ENCODE measurements around the gene KANSL1. TPM values are rescaled to one million over a fixed set of nuclear protein-coding genes. Genes with fewer than 3 reads are reported as not detected.
A peak's percentile ranks its signal among the peaks of the same experiment; 100 is the strongest.

Gene KANSL1
- total RNA-seq, 1 donor from 2014 or later: 61.4 TPM

- no peak for DNase-seq (ENCODE audit: low spot score)
- H3K4me3 Mint-ChIP-seq (ENCODE audit: unreplicated experiment): no peak overlapping the region
- peaks cover 3% of the 10 kb centered on the region for H3K36me3 Mint-ChIP-seq (ENCODE audit: low read depth)
- no peaks in the 10 kb centered on the region for H3K9me3 Mint-ChIP-seq (ENCODE audit: low read depth)
- no peaks in the 10 kb centered on the region for H3K27me3 Mint-ChIP-seq (ENCODE audit: low read depth)
- peak overlapping the region; percentile 82 for H3K27ac Mint-ChIP-seq (ENCODE audit: unreplicated experiment)
- no peak for TF ChIP-seq CTCF (IDR thresholded peaks at IDR 0.05)
- H3K4me1 Mint-ChIP-seq (ENCODE audit: low read depth): peaks cover 57% of the 10 kb centered on the region
These were observed 6.2 kb upstream of the KANSL1 start for GRCh38 chr17:46199379-46199778.

GRCh38 chr17:46198233-46198632, 5.0 kb upstream of the KANSL1 start:
- peak overlapping the region; percentile 82 for H3K27ac Mint-ChIP-seq (ENCODE audit: unreplicated experiment)
- H3K36me3 Mint-ChIP-seq (ENCODE audit: low read depth): peaks cover 3% of the 10 kb centered on the region
- DNase-seq (ENCODE audit: low spot score): no peak
- peaks cover 55% of the 10 kb centered on the region for H3K4me1 Mint-ChIP-seq (ENCODE audit: low read depth)
- no peak overlapping the region for H3K4me3 Mint-ChIP-seq (ENCODE audit: unreplicated experiment)
- TF ChIP-seq CTCF (IDR thresholded peaks at IDR 0.05): no peak
- H3K9me3 Mint-ChIP-seq (ENCODE audit: low read depth): no peaks in the 10 kb centered on the region
- H3K27me3 Mint-ChIP-seq (ENCODE audit: low read depth): no peaks in the 10 kb centered on the region

DNA sequence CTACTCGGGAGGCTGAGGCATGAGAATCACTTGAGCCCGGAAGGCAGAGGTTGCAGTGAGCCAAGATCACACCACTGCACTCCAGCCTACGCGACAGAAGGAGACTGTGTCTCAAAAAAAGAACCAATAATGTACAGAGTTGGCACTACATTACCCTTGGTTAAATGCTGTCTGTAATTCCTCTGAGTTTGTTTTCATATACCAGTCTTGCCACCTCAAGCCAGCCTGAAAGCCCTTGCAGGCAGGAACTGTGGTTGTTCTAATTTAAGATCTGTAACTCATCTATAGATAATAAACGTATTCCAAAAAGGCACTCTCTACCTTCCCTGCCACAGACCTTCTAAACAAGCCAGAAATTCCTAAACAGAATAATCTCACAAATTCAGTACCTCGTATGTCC, 4.3 kb upstream of the KANSL1 start:
- no peak for TF ChIP-seq CTCF (IDR thresholded peaks at IDR 0.05)
- H3K27ac Mint-ChIP-seq (ENCODE audit: unreplicated experiment): no peak overlapping the region

GRCh38 chr17:46195939-46196716, 2.9 kb upstream of the KANSL1 start:
- no peaks in the 10 kb centered on the region for H3K27me3 Mint-ChIP-seq (ENCODE audit: low read depth)
- peaks cover 49% of the 10 kb centered on the region for H3K4me1 Mint-ChIP-seq (ENCODE audit: low read depth)
- TF ChIP-seq CTCF (IDR thresholded peaks at IDR 0.05): no peak
- no peak overlapping the region for H3K4me3 Mint-ChIP-seq (ENCODE audit: unreplicated experiment)
- peaks cover 3% of the 10 kb centered on the region for H3K36me3 Mint-ChIP-seq (ENCODE audit: low read depth)
- no peak for DNase-seq (ENCODE audit: low spot score)
- H3K27ac Mint-ChIP-seq (ENCODE audit: unreplicated experiment): no peak overlapping the region
- H3K9me3 Mint-ChIP-seq (ENCODE audit: low read depth): no peaks in the 10 kb centered on the region

More for the DNA sequence above, 4.3 kb upstream of the KANSL1 start:
- no peak for DNase-seq (ENCODE audit: low spot score)
- H3K4me1 Mint-ChIP-seq (ENCODE audit: low read depth): peaks cover 49% of the 10 kb centered on the region
- no peak overlapping the region for H3K4me3 Mint-ChIP-seq (ENCODE audit: unreplicated experiment)
- peaks cover 3% of the 10 kb centered on the region for H3K36me3 Mint-ChIP-seq (ENCODE audit: low read depth)
- no peaks in the 10 kb centered on the region for H3K9me3 Mint-ChIP-seq (ENCODE audit: low read depth)
- no peaks in the 10 kb centered on the region for H3K27me3 Mint-ChIP-seq (ENCODE audit: low read depth)

GRCh38 chr17:46195217-46195855, 2.1 kb upstream of the KANSL1 start:
- H3K4me1 Mint-ChIP-seq (ENCODE audit: low read depth): peaks cover 53% of the 10 kb centered on the region
- no peak overlapping the region for H3K27ac Mint-ChIP-seq (ENCODE audit: unreplicated experiment)
- no peak for DNase-seq (ENCODE audit: low spot score)
- peaks cover 1% of the 10 kb centered on the region for H3K36me3 Mint-ChIP-seq (ENCODE audit: low read depth)
- H3K9me3 Mint-ChIP-seq (ENCODE audit: low read depth): no peaks in the 10 kb centered on the region
- peak; percentile 39 for TF ChIP-seq CTCF (IDR thresholded peaks at IDR 0.05)
- H3K27me3 Mint-ChIP-seq (ENCODE audit: low read depth): no peaks in the 10 kb centered on the region
- no peak overlapping the region for H3K4me3 Mint-ChIP-seq (ENCODE audit: unreplicated experiment)
